HG03469 (cell line): ENCODE measurements around the gene MLLT3.

Source experiments
- ATAC-seq: cut with Tn5 transposase; IDR thresholded peaks from one replicate; pipeline ENCODE4 v1.9.1; 2021; ENCODE audit warnings: mild to moderate bottlenecking, moderate library complexity, moderate number of reproducible peaks; ENCODE audit not compliant: unreplicated experiment

The MLLT3 gene

GRCh38 chr9:20561531-20561930, 60.8 kb downstream of the MLLT3 start:
- ATAC-seq: no peak

GRCh38 chr9:20559231-20559890, 62.9 kb downstream of the MLLT3 start:
- no peak for ATAC-seq

- no peak for ATAC-seq
Observed at GRCh38 chr9:20558566-20559016, 63.7 kb downstream of the MLLT3 start.

GRCh38 chr9:20557890-20558565, 64.3 kb downstream of the MLLT3 start:
- ATAC-seq: no peak

- no peak for ATAC-seq
Observed at GRCh38 chr9:20557285-20557684, 65.0 kb downstream of the MLLT3 start.

- ATAC-seq: no peak
Observed at GRCh38 chr9:20553558-20554149, 68.6 kb downstream of the MLLT3 start.

- ATAC-seq: no peak
Observed at GRCh38 chr9:20552874-20553557, 69.3 kb downstream of the MLLT3 start.

GRCh38 chr9:20551835-20552234, 70.5 kb downstream of the MLLT3 start:
- no peak for ATAC-seq

GRCh38 chr9:20551236-20551635, 71.1 kb downstream of the MLLT3 start:
- ATAC-seq: no peak

- ATAC-seq: no peak
Observed at GRCh38 chr9:20550326-20550725, 72.0 kb downstream of the MLLT3 start.

GRCh38 chr9:20549053-20549452, 73.2 kb downstream of the MLLT3 start:
- no peak for ATAC-seq

GRCh38 chr9:20545023-20545622, 77.2 kb downstream of the MLLT3 start:
- ATAC-seq: no peak

- ATAC-seq: no peak
Observed at GRCh38 chr9:20540169-20540863, 82.0 kb downstream of the MLLT3 start.

GRCh38 chr9:20538956-20539355, 83.3 kb downstream of the MLLT3 start:
- no peak for ATAC-seq

GRCh38 chr9:20538092-20538491, 84.2 kb downstream of the MLLT3 start:
- ATAC-seq: no peak

GRCh38 chr9:20537294-20537693, 85.0 kb downstream of the MLLT3 start:
- no peak for ATAC-seq

GRCh38 chr9:20532584-20532983, 89.7 kb downstream of the MLLT3 start:
- no peak for ATAC-seq

GRCh38 chr9:20529837-20530236, 92.5 kb downstream of the MLLT3 start:
- no peak for ATAC-seq

- ATAC-seq: no peak
Observed at GRCh38 chr9:20528253-20528652, 94.0 kb downstream of the MLLT3 start.

GRCh38 chr9:20526500-20527319, 95.6 kb downstream of the MLLT3 start:
- ATAC-seq: peak; percentile 78
